Measurements from ENCODE around the gene CCDC106. TPM values are rescaled to one million over a fixed set of nuclear protein-coding genes. Genes with fewer than 3 reads are reported as not detected.

CCDC106 gene
- total RNA-seq, 1 experiment from 2014 or later, result 47.8 TPM

GRCh38 chr19:55605637-55606470, 42.2 kb upstream of the CCDC106 start, which contains the start of gene ZNF865:
TSS of gene ZNF865 (plus strand) at chr19:55605647. CDS start at chr19:55613619, 7,972 bp downstream.
- peak within 1 kb of the TSS; percentile 74 to 88 for H3K4me3 ChIP-seq (ENCODE audit: low read depth in 2 of 2, low read length in 2 of 2)
- ChIA-PET POLR2A (interaction anchor here (0.5 to 0.6 kb wide), 2 partner anchors 19 to 27 kb away, joined by 4 to 10 read pairs; partner anchors contain the start of gene ZNF784), CTCF (interaction anchor here (0.5 to 1.6 kb wide), 6 partner anchors 12 to 89 kb away, joined by 3 to 10 read pairs (median 6); no protein-coding TSS in a partner anchor)
- ATAC-seq, result peak; percentile 68
- TF ChIP-seq SIN3A (IDR thresholded peaks at IDR 0.05; ENCODE audit: borderline replicate concordance, insufficient read depth, low read depth, low read length) (no peak), POLR2AphosphoS5 (IDR thresholded peaks at IDR 0.05; ENCODE audit: low read depth, low read length) (no peak; the same call in 1 of the 2 replicates), REST (IDR thresholded peaks at IDR 0.05; ENCODE audit: insufficient read depth in 1 of 2, low read depth in 2 of 2, low read length in 1 of 2) (no peak), CTCF (IDR thresholded peaks at IDR 0.05) (peak; percentile 96), TCF7L2 (IDR thresholded peaks at IDR 0.05; ENCODE audit: low read depth, low read length) (no peak)
- no peaks in the 10 kb centered on the region for H3K36me3 ChIP-seq (ENCODE audit: control insufficient read depth, insufficient read depth, low read length)
- intact Hi-C loops (cut with micrococcal nuclease; ENCODE audit: unreplicated experiment) (loop anchor here (2.0 kb wide), 1 partner anchor 89 kb away; no protein-coding TSS in a partner anchor), in situ Hi-C loops (cut with HindIII; ENCODE audit: low pct_unique_long_range_greater_than_20kb, low sequenced_read_pairs) (no loop called here)
- no TSS peak for BruUV-seq (replicated peaks)
- H3K4me1 ChIP-seq (ENCODE audit: control insufficient read depth, insufficient read depth, low read length), result peaks cover 19% of the 10 kb centered on the region
- H3K27me3 ChIP-seq (ENCODE audit: control insufficient read depth, insufficient read depth, low read length), result no peaks in the 10 kb centered on the region
- H3K27ac ChIP-seq (ENCODE audit: low read length), result peak within 1 kb of the TSS; percentile 97
- DNase-seq (ENCODE audit: low read depth, low spot score), result peak; percentile 75
- H3K9me3 ChIP-seq (ENCODE audit: control insufficient read depth, insufficient read depth, low read depth, low read length), result no peaks in the 10 kb centered on the region

GRCh38 chr19:55606471-55606787, 41.6 kb upstream of the CCDC106 start:
- in situ Hi-C loops (cut with HindIII; ENCODE audit: low pct_unique_long_range_greater_than_20kb, low sequenced_read_pairs), result no loop called here
- Histone ChIP-seq H3K27ac (ENCODE audit: low read length) (peak overlapping the region; percentile 93), H3K27me3 (ENCODE audit: control insufficient read depth, insufficient read depth, low read length) (no peaks in the 10 kb centered on the region), H3K9me3 (ENCODE audit: control insufficient read depth, insufficient read depth, low read depth, low read length) (no peaks in the 10 kb centered on the region), H3K36me3 (ENCODE audit: control insufficient read depth, insufficient read depth, low read length) (no peaks in the 10 kb centered on the region), H3K4me1 (ENCODE audit: control insufficient read depth, insufficient read depth, low read length) (peaks cover 13% of the 10 kb centered on the region), H3K4me3 (ENCODE audit: low read depth in 2 of 2, low read length in 2 of 2) (peak overlapping the region; percentile 74 to 88)
- CTCF ChIA-PET, result interaction anchor here (0.5 to 1.6 kb wide), 5 partner anchors 19 to 89 kb away, joined by 3 to 10 read pairs (median 6); no protein-coding TSS in a partner anchor
- no peak for TF ChIP-seq TCF7L2 (IDR thresholded peaks at IDR 0.05; ENCODE audit: low read depth, low read length)
- ATAC-seq (no peak), DNase-seq (ENCODE audit: low read depth, low spot score) (no peak)
- BruUV-seq (replicated peaks), result no TSS peak
- intact Hi-C loops (cut with micrococcal nuclease; ENCODE audit: unreplicated experiment), result loop anchor here (2.0 kb wide), 1 partner anchor 90 kb away; no protein-coding TSS in a partner anchor
- POLR2A ChIA-PET, result interaction anchor here (0.6 kb wide), 1 partner anchor 28 kb away, joined by 4 read pairs; no protein-coding TSS in a partner anchor
